GM12874 (cell line): ENCODE results near the gene C6orf136.
A peak's percentile ranks its signal among the peaks of the same experiment; 100 is the strongest.

ENCODE experiments used
- TF ChIP-seq, protein P1 (sequence below): IDR thresholded peaks from 2 replicates; pipeline ENCODE4 v1.5.1; 2011; ENCODE audit warnings: low read depth, mild to moderate bottlenecking, control low read depth, low read length, moderate library complexity; ENCODE audit not compliant: insufficient read depth

C6orf136 gene

DNA sequence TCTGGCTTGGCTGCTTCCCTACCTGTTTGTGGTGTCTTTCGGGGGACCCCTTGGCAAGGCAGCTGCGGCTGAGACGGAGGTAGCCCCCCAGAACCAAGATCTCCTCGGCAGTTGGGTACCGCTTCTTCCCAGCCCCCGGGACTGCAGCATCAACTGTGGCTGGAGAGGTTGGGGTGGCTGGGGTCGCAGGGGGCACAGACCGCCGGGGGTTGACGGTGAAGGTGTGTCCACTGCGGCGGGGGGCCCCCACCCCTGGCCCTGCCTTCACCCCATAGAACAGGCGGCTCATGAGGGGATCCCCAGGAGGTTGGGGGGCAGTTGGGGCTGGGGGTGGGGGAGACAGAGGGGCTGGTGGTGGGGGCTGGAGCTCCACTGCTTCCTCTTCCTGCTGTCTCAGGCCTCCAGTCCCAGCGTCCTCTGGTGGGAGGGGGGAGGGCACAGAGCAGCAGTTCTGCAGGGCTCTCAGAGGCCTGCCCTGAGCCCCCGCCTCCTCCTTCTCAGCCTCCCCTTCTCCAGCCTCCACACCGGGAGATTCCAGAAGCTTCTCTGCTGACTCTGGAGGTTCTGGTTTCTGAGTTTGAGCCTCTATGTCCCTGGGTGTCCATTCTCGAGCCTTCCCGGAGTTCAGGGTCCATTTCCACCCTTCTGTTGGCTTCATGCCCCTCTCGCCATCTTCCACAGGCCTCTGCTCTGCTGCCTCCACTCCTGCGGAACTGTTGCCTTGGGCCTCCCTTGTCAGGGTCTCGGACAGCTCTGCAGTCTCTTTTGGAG is 37.6 kb downstream of the C6orf136 start:
- TF ChIP-seq, protein P1, sequence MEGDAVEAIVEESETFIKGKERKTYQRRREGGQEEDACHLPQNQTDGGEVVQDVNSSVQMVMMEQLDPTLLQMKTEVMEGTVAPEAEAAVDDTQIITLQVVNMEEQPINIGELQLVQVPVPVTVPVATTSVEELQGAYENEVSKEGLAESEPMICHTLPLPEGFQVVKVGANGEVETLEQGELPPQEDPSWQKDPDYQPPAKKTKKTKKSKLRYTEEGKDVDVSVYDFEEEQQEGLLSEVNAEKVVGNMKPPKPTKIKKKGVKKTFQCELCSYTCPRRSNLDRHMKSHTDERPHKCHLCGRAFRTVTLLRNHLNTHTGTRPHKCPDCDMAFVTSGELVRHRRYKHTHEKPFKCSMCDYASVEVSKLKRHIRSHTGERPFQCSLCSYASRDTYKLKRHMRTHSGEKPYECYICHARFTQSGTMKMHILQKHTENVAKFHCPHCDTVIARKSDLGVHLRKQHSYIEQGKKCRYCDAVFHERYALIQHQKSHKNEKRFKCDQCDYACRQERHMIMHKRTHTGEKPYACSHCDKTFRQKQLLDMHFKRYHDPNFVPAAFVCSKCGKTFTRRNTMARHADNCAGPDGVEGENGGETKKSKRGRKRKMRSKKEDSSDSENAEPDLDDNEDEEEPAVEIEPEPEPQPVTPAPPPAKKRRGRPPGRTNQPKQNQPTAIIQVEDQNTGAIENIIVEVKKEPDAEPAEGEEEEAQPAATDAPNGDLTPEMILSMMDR = no peak

GRCh38 chr6:30685157-30686008 is 38.5 kb downstream of the C6orf136 start:
- TF ChIP-seq, protein P1 = peak; percentile 53

GRCh38 chr6:30686009-30686907 is 39.3 kb downstream of the C6orf136 start, which contains the start of gene PPP1R18:
Gene PPP1R18, minus strand, starts transcription at chr6:30686645. Its CDS starts 627 bp downstream, at chr6:30686018.
- TF ChIP-seq, protein P1 = no peak

DNA sequence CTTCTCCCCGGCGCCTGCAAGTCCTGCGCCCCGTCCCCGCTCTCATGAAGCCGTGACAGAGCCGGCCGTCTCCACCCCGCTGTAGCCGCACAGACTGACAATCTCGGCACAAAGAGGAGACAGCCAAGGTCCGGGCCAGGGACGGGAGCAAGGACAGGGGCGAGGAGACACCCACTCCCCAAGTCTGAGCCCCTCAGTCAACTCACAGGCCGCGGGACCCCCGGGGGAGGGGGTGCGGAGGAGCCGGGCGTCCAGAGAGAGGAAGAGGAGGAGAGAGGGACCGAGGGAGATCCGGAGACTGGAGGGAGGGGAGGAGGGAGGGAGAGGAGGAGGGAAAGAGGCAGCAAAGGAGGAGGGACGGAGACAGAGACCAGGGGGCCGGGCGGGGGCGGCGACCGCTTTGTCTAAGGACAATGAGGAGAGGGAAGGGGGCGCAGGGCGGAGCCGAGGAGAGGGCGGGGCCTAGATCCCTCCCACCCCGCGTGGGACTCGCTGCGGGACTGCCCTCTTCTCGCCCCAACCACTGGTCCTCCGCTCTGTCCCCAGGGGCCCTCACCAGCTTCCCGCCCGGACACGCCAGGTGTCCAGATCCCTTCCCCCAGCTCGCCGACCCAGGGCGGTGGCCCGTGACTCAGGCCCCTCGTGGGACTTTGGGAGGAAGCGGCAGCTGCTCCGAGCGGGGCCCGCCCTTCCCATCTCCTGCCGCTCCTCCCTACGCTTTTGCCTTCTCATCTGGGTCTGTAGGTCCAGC is 40.1 kb downstream of the C6orf136 start:
- TF ChIP-seq, protein P1 = no peak

DNA sequence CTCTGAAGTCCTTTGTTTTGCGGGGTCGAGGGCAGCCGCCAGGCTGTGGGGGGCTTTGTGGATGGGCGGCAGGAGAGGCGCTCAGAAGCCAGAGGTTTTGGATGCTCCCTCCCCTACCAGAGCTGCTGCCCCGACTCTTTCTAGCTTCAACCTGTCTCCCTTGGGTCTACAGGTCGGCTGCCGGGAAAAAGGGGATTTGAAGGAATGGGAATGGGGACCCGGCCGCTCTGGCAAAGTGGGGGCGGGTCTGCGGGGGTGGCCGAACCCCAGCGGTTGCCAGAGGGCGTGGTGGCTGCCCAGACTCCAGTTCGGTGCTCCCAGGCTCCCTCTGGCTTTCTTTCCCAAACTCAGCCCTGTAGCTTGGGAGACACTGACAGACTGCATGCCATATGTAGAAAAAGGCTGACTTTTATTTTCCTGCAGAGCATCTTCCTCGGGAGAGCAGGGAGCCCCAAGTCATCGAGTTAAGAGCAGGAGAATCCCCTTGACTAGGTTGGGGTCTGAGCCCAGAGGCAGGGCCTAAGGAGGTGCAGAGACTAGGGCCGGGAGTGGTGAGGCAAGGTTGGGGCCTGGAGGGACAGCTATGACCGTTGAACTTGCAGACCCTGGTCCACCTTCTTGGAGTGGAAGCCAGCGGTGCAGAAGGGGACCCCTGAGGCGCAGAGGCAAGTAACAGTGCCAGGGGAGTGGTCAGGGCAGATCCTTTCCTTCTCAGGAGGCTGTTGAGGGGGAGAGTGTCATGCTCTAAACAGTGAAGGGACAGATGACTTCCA is 40.9 kb downstream of the C6orf136 start:
- TF ChIP-seq, protein P1 = no peak

DNA sequence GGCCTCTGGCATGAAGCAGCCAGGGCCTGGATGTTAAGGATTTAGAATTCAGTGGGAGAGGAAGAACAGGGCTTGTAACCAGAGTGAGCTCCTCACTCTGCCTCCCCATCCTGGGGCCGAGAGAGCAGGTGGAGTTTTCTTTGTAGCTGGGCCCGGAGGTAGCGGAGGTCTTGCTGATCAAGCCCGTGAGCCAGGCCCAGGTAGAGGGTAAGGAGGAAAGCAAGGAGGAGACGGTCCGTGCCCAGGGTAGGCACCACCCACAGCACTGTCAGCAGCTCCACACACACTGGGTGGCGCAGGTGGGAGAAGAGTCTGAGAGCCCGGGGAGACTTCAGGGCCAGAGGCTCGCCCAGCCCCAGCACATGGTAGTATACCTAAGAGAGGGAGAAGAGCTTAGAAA is 41.6 kb downstream of the C6orf136 start:
- TF ChIP-seq, protein P1 = no peak
